RPMI8226 (cell line): ENCODE results near the gene PDZK1IP1.
"Not testable (repeated sequence)": the region's sequence is repeated elsewhere in the genome, so short reads cannot be mapped to it uniquely, and the experiment has no call there.

Source experiments
- DNase-seq: peaks from one replicate; pipeline ENCODE4 v3.0.0-alpha.2; 2015

PDZK1IP1 gene

DNA sequence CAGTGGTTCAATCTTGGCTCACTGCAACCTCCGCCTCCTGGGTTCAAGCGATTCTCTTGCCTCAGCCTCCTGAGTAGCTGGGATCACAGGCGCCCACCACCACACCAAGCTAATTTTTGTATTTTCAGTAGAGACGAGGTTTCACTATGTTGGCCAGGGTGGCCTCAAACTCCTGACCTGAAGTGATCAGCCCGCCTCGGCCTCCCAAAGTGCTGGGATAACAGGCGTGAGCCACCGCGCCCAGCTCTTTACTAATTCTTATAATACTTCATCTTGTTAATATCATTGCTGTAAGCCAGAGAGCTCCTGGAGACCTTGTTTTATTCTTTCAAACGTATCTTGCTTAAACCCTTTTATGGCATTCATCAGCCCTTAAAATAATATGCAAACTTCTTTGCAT lies 3.7 kb upstream of the PDZK1IP1 start:
- DNase-seq = not testable (repeated sequence)

- DNase-seq = peak; percentile 81
Observed at GRCh38 chr1:47192458-47193384, 2.9 kb upstream of the PDZK1IP1 start.

DNA sequence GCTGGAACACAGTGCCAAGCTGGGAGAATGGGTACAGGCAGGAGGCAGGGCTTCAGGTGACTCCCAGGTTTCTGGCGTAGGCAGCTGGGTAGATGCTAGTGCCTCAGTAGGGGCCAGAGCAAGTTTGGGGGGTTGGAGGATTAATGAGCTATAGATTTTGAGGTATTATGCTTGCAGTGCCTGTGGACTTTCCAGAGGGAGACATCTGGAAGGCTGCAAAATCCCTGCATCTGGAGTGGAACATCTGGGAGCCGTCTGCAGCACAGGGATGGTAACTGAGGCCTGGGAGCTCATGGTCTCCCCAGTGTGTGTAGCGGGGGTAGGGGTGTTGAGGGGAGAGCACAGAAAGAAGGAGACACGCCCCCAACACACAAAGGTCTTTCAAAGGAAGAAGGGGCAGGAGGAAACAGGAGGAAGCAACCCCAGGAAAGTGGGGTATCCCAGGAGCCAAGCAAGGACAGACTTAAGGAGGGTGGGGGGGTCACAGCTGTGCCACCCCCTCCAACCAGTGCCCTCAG lies 2.2 kb upstream of the PDZK1IP1 start:
- DNase-seq = no peak

GRCh38 chr1:47190857-47191256 lies 1.0 kb upstream of the PDZK1IP1 start:
- DNase-seq = no peak

DNA sequence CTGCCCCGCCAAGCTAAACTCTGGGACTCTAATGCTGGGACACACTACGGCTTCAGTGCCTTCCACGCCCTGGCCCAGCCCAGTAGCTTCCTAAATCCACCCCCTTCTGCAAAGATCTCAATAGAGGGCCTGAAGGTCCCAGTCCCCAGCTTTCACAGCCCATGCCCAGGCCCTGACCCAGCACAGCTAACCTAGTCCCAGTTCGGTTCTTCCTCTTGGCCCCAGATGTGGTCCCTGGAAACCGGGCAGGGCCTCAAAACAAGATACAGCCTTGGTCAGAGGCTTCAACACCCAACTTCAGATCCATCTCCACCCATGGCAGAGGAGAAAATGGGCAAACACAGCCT lies 646 bp upstream of the PDZK1IP1 start:
- no peak for DNase-seq

DNA sequence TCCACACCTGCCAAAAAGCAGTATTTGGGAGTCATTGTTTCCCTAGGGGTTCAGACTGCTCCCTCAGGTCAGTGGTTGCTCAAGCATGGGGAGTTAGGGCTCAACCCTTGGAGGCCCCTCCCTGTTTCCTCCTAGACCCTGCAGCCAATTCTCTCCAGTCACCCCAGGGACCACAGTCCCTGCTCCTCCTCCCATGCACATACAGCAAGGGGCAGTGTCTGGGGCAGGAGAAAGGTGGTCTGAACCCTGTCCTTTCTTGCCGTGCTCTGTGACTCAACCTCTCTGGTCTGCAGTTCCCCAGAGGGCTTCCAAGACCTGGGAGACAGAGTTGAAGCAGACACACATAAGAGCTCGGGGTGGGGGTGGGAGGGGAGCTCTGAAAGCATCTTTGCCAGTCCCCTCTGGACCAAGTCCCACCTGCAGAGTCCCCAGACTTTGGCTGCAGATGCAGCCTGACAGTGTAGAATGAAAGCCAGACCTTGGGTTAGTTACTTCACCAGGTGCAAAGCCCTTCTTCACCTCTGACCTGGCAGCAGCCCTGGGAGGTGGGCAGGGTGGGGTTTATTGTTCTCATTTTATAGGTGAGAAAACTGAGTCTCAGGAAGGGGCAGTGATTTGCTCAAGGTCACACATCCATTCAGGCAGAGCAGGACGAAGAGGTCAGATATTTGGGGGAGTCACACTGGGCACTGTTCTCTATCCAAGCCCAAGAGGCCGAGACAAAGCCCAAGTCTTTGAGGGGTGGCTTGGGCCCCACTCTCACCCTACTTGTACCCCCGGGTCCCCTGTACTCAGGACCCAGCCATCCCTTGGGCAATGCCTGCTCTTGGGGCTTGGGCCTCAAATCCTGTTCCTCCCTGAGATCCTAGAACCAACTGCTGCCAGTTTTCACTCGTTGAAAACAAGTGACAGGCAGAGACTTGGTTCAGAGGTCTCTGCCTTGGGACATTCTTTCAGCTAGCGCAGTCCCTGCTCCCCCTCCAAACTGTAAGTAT lies 748 bp downstream of the PDZK1IP1 start:
- peak; percentile 13 for DNase-seq

- DNase-seq = no peak
Observed at GRCh38 chr1:47187926-47188250, 1.9 kb downstream of the PDZK1IP1 start.

- DNase-seq = no peak
Observed at GRCh38 chr1:47187231-47187925, 2.5 kb downstream of the PDZK1IP1 start.

DNA sequence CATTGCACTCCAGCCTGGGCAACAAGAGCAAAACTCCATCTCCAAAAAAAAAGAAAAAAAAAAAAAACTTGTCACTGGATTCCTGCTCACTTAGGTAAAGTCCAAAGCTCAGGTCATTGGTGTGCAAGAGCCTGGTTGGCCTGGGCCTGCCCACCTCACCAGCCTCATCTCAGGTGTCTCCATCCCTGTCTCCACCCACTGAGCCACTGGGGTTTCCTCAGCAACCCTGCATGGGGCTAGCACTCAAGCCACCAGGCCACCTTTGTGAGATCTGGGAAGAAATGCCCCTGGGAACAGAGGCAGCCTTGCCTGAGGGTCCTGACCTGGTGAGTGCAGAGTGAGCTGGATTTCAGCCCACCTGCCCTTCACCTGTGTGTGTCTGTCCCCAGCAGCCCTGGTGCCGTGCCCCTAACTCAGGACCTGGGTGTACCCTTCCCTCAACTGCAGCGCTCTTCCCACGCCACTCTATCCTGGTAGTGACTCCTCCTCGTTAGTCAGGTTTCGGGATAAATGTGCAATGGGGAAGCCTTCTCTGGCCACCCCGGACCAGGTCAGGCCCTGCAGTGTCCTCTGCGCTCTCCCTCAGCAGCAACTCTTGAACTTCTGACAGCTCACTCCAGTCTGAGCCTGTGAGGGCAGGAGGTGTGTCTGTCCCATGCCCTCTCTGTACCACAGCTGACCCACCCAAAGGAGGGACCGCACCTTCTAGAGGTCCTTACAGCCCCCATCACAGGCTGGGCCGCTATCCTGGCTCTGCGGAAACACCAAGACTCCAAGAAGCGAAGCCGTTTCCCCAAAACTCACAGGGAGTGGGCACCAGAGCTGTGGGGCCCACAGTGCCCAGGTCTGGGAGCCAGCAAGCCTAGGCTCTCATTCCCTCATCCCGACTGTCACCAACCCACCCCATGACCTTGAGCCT lies 3.3 kb downstream of the PDZK1IP1 start:
- no peak for DNase-seq

- no peak for DNase-seq
Observed at GRCh38 chr1:47184822-47185677, 4.8 kb downstream of the PDZK1IP1 start.

DNA sequence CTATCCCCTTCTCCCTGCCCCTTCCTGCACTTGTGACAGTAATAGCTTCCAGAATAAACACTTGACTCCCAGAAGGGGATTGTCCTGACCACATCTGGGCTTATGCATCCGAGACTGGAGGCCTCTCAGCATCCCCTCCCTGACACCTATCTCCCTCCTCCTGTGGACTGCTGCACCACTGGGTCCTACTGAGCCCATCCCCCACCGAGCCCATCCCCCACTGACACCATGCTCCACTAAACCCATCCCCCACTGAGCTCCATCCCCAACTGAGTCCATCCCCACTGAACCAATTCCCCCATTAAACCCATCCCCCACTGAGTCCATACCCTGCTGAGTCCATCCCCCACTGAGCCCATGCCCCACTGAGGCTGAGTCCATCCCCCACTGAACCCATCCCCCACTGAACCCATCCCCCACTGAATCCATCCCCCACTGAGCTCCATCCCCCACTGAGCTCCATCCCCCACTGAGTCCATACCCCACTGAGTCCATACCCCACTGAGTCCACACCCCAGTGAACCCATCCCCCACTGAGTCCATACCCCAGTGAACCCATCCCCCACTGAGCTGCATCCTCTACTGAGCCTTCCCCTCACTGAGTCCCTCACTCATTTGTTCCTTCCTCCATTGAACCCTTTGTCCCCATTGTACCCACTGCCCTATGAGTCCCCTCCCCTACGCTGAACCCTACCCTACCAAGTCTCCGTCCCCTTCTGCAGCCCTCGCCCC lies 5.6 kb downstream of the PDZK1IP1 start:
- DNase-seq = no peak

GRCh38 chr1:47183308-47184089 lies 6.3 kb downstream of the PDZK1IP1 start:
- DNase-seq = no peak

GRCh38 chr1:47182676-47183235 lies 7.1 kb downstream of the PDZK1IP1 start:
- no peak for DNase-seq

DNA sequence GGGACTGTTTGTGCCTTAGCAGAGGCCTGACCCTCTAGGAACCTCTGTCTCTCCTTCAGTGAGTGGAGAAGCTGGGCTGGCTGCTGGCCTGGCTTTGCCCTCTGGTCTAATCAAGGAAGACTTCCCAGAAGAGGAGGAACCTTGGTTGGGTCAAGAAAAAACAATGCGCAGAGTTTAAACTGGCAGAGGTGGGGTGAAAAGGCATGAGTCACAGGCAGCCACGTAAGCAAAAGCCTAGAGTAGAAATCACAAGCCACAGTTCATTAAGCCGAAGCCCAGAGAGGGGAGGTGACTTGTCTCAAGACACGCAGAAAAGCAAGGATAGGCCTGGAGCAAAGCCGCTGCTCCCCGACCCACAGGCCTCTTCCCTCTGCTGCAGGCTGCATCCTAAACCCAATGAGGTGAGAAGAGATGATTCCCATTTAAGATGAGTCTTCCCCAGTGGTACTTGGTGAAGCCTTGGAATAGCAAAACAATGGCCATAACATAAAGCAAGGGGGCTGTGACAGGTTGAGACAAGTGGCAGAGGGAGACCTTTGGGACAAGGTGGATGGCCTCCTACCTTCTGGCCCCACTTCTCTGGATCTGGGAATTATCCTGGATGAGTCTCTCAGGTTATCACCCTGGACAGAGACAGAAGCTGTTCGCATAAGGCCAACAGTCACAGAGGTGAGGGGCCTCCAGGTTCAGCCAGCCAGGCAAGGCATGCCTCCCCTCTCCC lies 7.7 kb downstream of the PDZK1IP1 start:
- no peak for DNase-seq

DNA sequence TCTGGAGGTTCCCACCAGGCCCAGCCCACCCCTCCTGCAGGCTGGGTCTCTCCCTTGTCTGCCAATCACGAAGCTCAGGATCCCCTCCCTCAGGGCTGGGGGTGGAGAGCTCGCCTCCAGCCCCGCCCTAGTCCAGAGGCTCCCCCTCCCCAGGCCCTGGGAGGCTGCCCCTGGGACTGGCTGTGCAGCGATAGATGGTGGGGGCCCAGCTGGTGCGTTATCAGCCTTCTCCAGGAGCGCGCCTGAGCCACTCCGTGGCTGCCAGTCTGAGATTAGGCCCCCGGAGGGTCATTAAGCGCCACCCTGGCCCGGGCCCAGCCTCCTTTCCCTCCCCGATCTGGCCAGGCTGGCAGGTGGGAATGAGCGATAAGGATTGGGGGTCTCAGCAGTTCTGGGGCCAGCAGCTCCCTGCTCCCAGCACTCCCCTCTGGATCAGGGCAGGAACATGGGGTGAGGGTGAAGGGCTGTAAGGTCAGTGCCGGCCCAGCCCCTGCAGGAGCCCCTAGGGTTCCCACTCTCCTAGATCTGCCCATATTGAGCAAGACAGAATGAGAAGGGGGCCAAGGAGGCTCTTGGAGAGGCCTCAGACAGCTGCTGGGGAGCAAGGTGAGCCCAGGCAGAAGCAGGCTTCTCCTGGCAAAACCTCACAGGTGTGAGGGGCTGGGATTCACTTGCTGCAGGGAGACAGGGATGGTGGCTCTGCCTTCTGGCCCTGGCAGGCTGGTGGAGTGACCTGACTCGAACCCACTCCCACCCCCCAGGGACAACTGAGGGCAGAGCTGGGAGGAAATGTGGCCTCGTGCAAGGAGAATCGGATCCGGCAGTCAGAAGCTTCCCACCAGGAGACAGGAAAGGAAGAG lies 8.5 kb downstream of the PDZK1IP1 start:
- no peak for DNase-seq

DNA sequence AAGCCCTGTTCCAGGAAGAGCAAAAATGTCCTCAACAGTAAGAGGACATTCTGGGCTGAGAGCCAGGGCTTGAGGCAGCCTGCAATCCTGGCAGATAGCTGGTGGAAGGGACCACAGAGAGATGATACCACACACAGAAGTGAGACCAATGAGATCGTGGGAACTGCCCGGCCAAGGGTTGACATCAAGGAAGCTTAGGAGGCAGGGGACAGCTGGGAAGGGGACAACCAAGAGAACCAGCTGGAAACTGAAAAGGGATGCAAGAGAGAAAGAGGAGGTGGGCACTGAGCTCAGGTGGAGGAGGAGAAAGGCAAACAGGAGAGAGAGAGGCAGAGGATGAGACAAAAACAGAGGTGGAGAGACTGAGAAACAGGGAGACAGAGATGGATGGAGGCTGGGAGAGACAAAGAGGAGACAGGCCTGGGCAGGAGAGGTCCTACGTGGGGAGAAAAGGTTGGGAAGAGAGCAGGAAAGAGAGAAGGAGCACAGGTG lies 9.2 kb downstream of the PDZK1IP1 start:
- DNase-seq = peak; percentile 37

DNA sequence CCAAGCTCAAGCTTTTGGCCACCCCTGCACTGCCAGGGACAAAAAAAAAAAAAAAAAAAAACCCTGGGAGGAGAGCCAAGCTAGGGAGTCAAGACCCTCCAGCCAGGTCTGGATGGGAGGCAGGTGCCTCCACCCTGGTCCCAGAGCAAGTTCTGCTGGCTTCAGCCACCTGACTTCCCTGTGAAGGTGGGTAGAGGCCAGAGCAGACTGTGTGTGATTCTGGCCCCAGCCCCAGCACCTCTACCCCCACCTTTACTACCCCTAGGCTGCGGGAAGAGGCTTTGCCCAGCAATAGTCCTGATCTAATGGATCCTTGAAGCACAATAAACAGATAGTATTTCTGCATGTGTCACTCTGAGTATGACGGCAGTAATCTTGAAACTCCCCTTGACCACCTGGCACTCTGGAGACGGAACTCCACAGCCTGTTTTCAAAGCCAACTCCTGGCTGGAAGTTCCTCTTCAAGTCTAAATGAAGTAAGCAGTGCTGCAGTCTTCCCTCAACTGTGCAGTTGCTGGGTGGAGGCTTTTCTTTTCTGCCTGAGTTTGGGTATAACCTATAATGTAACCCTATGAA lies 9.8 kb downstream of the PDZK1IP1 start:
- no peak for DNase-seq
